Spinal cord (tissue), 10 donors: ENCODE data around the gene TM9SF3. TPM values are rescaled to one million over a fixed set of nuclear protein-coding genes. Genes with fewer than 3 reads are reported as not detected.

Experiments used
- DNase-seq, 6 donors: peaks; one replicate each; pipeline versions ENCODE4 v3.0.0 to v3.0.0-alpha.2; 2013 to 2015; ENCODE audit warnings: low spot score in 6 of 6, low read depth in 4 of 6
- H3K27ac ChIP-seq: one replicate; pipeline ENCODE4 v1.5.1; 2013; ENCODE audit warnings: low read depth, low read length, control low read depth
- H3K27me3 ChIP-seq: one replicate; pipeline ENCODE4 v1.6.1; 2013; ENCODE audit warnings: low read length; ENCODE audit not compliant: control insufficient read depth, insufficient read depth
- H3K36me3 ChIP-seq: one replicate; pipeline ENCODE4 v1.6.1; 2013; ENCODE audit warnings: low read length; ENCODE audit not compliant: control insufficient read depth, insufficient read depth
- H3K4me1 ChIP-seq: one replicate; pipeline ENCODE4 v1.6.1; 2013; ENCODE audit warnings: low read length; ENCODE audit not compliant: control insufficient read depth, insufficient read depth
- H3K4me3 ChIP-seq: one replicate; pipeline ENCODE4 v1.5.1; 2013; ENCODE audit warnings: low read depth, low read length, control low read depth
- H3K9me3 ChIP-seq: one replicate; pipeline ENCODE4 v1.6.1; 2013; ENCODE audit warnings: low read length; ENCODE audit not compliant: control insufficient read depth, insufficient read depth
- WGBS: methylation state at CpG from one replicate; pipeline ENCODE4 v1.1.5; 2013; ENCODE audit warnings: missing lambda C conversion rate; ENCODE audit not compliant: insufficient coverage; 5-methylcytosine and 5-hydroxymethylcytosine counted together
- polyA plus RNA-seq, 2 donors: library from polyadenylated mRNA; unstranded; fragments of 120-200 nt; gene quantifications; one replicate each; pipeline ENCODE4 v1.2.1, GENCODE V29; 2013; ENCODE audit not compliant: insufficient read length in 2 of 2
- total RNA-seq, 2 donors: library from RNA; depleted of rRNA in 1 of 2; stranded (reverse); fragments of 120-200 nt in 1 of 2; fragments of >200 nt in 1 of 2; gene quantifications; one replicate each; pipeline versions ENCODE4 v1.2.3 to v1.2.4, GENCODE V29; 2013 to 2014
- donor health status: healthy.

TM9SF3 gene
- total and polyA plus RNA-seq, 4 donors, result 80.8 to 145 (median 107) TPM

DNA sequence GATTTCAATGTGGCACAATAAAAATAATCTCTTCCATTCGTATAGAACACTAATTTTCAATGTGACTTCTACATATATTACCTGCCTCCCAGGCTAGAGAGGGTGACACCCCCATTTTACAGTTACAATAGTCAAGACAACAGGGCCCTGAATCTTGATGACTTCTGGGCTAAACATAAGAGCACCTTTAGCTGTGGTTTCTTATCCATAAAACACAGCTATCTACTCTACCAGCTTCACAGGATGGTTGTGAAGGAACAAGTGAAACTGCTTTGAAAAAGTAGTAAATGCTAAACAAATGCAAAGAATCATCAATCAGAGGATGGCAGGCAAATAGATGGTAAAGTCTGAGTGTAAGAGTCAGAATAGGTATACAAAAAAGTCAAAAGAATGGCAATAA, 69.5 kb downstream of the TM9SF3 start:
- 100% methylated on average over 1 of the region's 1 CpG for WGBS

DNA sequence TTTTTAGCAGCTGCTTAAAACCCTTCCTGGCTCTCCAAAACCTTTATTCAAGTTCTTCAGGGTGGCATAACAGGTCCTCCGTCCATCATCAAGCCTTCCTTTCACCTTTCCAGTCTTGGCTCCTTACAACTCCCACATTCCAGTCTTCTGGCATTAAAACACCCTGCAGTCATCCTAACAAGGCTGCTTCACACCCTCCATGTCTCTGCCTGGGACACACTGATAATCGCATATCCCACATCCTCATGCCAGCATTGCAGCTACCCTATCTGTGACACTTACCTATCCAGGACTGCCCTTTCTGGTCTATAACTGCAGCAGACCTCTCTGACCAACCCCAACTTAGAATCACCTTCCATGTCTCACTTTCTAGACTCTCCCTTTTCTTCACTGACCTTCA, 70.5 kb downstream of the TM9SF3 start:
- Histone ChIP-seq H3K36me3 (no peaks in the 10 kb centered on the region), H3K4me3 (no peak overlapping the region), H3K9me3 (no peaks in the 10 kb centered on the region), H3K27me3 (peaks cover 16% of the 10 kb centered on the region), H3K27ac (no peak overlapping the region), H3K4me1 (peaks cover 25% of the 10 kb centered on the region)
- WGBS, result 88% methylated on average over 2 of the region's 2 CpGs
- DNase-seq, result no peak

More for the DNA sequence above, 69.5 kb downstream of the TM9SF3 start:
- Histone ChIP-seq H3K4me1 (peaks cover 19% of the 10 kb centered on the region), H3K9me3 (no peaks in the 10 kb centered on the region), H3K27me3 (peaks cover 11% of the 10 kb centered on the region), H3K27ac (no peak overlapping the region), H3K4me3 (no peak overlapping the region), H3K36me3 (no peaks in the 10 kb centered on the region)
- DNase-seq, result no peak

DNA sequence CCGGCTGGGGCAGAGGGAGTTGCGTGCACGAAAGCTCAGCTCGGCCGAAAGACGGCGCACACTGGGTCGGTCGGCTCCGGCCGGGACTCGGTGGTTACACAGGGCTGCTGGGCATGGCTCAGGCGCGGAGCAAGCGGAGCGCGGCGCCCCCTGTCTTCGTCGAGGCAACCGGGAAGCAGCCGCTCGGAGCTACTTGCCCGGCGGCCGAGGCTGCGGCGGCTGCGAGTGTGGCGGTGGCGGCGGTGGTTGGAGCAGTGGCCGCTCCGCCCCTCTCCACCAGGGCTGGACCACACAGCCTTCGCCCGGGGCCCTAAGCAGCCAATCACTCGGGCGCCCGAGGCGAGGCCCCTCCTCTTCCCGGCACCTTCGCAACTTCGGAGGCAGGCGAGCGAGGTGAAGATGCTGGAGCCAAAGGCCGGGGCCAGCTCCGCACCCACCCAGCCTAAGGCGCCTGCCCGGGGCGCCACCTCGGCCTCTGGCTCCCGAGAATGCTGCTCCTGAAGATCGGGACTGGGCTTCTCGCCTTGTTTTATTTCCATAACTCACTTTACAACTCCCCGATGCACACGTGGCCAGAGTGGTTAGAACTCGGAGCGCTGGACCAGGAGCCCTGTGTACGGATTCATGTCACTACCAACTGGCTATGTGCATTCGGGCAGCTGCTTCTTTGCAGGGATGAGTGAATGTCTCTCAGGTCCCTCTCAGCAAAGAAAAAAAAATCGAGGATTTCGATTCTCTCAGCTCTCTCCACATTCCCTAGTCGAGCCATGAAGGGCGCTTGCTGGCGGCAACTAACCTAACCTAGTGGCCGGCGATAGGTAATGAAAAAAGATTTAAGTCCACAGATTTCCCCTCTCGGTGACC, 72.9 kb downstream of the TM9SF3 start, which contains the start of gene TLL2:
Gene TLL2 (minus strand): TSS at position 229 of the 864 bp plus-strand sequence. CDS start 241 bp downstream, outside the sequence.
- peaks cover 25% of the 10 kb centered on the region for H3K4me1 ChIP-seq
- H3K9me3 ChIP-seq, result no peaks in the 10 kb centered on the region
- no peaks in the 10 kb centered on the region for H3K36me3 ChIP-seq
- H3K4me3 ChIP-seq, result peak within 1 kb of the TSS; percentile 36
- H3K27ac ChIP-seq, result no peak within 1 kb of the TSS
- WGBS, result under 1% methylated on average over 60 of the region's 68 CpGs
- DNase-seq, result peak; percentile 50 to 96 (median 71)
- peaks cover 16% of the 10 kb centered on the region for H3K27me3 ChIP-seq

DNA sequence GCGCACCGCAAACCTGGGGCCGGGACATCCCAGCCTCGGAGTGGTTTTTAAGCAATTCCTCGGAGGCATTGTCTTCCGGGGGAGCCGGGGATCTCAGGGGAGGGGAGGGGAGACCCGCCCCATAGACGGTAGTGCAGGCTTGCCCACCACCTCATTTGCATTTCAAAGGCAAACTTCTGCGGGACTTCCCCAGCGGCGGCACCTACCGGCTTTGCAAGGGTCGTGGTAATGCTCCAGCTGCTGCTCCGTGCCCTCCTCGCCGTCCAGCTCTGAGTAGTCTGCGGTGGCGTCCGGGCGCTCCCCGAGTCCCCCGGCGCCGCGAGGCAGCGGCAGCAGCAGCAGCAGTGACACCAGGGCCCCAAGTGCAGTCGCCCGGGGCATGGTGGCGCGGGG, 73.5 kb downstream of the TM9SF3 start:
- H3K27me3 ChIP-seq, result peaks cover 16% of the 10 kb centered on the region
- no peaks in the 10 kb centered on the region for H3K36me3 ChIP-seq
- no peak for DNase-seq
- H3K9me3 ChIP-seq, result no peaks in the 10 kb centered on the region
- WGBS, result 0% methylated on average over 27 of the region's 31 CpGs
- H3K4me1 ChIP-seq, result peaks cover 25% of the 10 kb centered on the region
- peak overlapping the region; percentile 36 for H3K4me3 ChIP-seq
- H3K27ac ChIP-seq, result no peak overlapping the region

DNA sequence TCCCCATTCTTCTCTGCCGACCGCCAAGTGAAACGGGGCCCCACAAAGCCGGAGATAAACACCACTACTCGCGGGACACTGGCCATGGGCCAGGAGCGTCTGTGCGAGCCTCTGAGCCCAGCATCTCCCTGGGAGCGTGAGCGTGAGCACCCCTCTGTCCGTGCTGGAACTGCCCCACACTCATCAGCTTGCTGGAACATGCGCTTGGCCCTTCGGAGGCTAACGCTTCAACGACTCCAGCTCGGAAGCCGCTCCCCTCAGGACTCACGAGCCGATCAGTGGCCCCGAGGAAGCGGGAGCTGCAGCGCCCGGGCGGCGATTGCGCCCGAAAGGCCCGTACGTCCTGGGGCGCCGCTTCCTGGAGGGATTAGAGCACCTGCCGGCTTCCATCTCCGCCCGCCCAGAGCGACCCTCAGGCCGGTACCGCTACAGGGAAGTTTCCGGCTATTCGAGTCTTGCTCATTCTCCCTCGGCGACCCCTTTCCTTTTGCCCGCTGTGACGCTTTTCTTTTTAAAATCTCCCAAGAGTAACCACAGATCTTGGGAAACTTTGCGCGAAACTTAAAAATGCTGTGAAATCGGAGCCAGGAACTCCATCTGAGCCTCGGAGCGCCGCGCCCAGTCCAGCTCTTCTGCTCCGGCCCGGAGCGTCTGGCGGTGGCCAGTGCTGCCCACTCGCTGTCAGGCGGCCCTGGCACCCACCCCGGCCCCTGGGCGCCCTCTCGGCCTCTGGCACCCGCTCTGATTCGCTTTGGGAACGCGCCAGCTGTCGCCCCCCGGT, 74.1 kb downstream of the TM9SF3 start:
- no peaks in the 10 kb centered on the region for H3K36me3 ChIP-seq
- under 1% methylated on average over 65 of the region's 65 CpGs for WGBS
- peaks cover 16% of the 10 kb centered on the region for H3K27me3 ChIP-seq
- peak in 2 of 6 donors; percentile 45 to 65 for DNase-seq
- peak overlapping the region; percentile 36 for H3K4me3 ChIP-seq
- H3K4me1 ChIP-seq, result peaks cover 25% of the 10 kb centered on the region
- no peaks in the 10 kb centered on the region for H3K9me3 ChIP-seq
- no peak overlapping the region for H3K27ac ChIP-seq

DNA sequence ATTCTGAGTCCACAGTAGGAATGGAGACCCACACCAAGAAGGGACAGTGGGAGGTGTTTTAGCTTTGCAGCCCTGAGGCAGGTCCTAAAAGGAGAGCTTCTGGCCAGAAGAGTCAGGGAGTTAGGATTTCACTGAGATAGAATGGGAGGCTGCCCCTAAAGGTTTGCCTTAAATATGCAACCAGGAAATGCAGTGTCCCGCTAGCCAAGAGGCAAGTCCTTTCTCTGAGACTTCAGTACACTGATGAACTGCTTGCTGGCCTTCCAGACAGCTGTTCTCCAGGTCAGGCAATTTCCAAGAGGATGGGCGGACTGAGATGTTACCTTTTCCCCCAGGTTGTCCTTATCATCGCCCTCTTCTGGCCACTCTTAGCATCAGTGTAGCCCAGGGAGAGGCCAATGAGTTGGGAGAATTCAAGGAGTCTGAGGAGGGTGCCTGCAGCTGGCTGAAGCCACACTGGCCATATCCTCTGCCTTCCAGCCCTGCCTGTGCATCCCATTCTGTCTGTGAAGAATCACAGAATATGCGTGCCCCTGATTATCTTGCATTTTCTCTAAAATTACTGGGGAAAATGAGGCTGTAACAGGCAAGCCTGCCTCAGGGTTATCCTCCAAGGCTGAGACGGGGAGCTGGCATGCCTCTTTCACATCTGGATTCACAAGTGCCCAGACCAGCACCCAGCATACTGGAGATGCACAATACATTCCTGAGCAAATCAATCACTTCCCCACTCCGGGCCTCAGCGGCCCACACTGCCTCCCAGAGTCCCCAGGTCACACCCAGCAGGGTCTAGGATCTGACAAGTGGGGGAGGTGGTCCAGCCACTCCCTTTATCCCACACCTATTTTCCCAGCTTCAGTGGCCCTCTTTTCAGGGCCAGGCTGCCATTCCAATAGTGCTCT, 75.5 kb downstream of the TM9SF3 start:
- DNase-seq, result peak in 2 of 6 donors; percentile 55 to 81
- Histone ChIP-seq H3K4me3 (peak overlapping the region; percentile 36), H3K4me1 (peaks cover 25% of the 10 kb centered on the region)

DNA sequence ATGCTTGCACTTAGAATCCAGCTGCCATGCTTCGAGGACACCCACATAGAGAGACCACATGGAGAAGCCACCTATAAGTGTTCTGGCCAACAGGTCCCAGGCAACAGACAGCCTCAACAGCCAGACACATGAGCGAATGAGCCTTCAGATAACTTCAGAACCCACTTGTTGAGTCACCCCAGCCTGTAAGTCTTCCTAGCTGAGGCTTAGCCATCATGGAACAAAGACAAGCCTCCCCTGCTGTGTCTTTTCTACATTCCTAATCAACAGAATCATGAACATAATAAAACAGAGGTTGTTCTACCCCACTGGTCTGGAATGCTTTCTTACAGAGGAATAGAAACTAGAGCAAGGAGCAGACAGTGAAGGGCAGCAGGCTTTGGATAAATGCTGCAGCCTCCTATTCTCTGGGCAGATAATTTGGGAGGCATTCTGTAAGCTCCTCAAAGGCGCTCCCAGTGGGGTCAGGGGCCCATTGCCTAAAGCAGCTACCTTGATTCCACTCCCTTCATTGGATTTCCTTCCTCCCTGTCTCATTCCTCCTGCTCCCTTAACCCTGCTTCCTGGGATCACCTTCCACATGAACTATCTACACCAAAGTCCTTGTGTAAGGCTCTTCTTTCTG, 77.7 kb downstream of the TM9SF3 start:
- Histone ChIP-seq H3K9me3 (no peaks in the 10 kb centered on the region), H3K27ac (no peak overlapping the region), H3K4me1 (peaks cover 22% of the 10 kb centered on the region), H3K27me3 (peaks cover 11% of the 10 kb centered on the region), H3K4me3 (no peak overlapping the region), H3K36me3 (no peaks in the 10 kb centered on the region)
- DNase-seq, result no peak
- WGBS, result 89% methylated on average over 3 of the region's 3 CpGs

More for the DNA sequence above, 75.5 kb downstream of the TM9SF3 start:
- H3K27me3 ChIP-seq, result peaks cover 16% of the 10 kb centered on the region
- no peaks in the 10 kb centered on the region for H3K36me3 ChIP-seq
- no peaks in the 10 kb centered on the region for H3K9me3 ChIP-seq
- 55% methylated on average over 5 of the region's 7 CpGs for WGBS
- no peak overlapping the region for H3K27ac ChIP-seq

DNA sequence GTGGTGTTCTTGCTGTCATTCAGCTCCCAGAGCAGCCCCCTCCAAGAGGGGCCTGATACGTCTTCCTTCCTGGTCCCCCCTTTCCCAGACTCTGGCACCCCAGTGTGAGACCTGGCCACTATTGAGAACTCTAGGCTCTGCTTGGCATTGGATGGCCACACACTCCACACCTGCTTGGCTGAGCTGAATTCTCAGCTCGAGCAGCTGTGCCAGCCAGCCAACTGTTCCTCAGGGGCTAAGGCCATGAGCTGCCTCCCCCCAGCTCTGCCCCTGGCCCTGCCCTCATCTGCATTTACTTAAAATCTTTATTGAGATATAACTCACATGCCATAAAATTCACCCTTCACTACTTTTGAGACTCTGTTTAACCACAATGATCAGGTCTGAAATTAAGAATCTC, 79.8 kb downstream of the TM9SF3 start:
- H3K27ac ChIP-seq, result no peak overlapping the region
- no peak overlapping the region for H3K4me3 ChIP-seq
- H3K4me1 ChIP-seq, result peaks cover 12% of the 10 kb centered on the region
- no peaks in the 10 kb centered on the region for H3K9me3 ChIP-seq
- WGBS, result 86% methylated on average over 2 of the region's 2 CpGs
- peaks cover 3% of the 10 kb centered on the region for H3K27me3 ChIP-seq
- no peak for DNase-seq
- no peaks in the 10 kb centered on the region for H3K36me3 ChIP-seq
